Renal cortical epithelial cell (primary cell): ENCODE measurements around the gene SMLR1. TPM values are rescaled to one million over a fixed set of nuclear protein-coding genes. Genes with fewer than 3 reads are reported as not detected.
A peak's percentile ranks its signal among the peaks of the same experiment; 100 is the strongest.

ENCODE experiments used
- DNase-seq: peaks from one replicate; pipeline ENCODE4 v3.0.0-alpha.2; 2011; ENCODE audit warnings: low read depth
- total RNA-seq: library from RNA; depleted of rRNA; stranded (reverse); fragments of >200 nt; gene quantifications from 2 replicates; pipeline ENCODE4 v1.2.3, GENCODE V29; 2014

The SMLR1 gene
- total RNA-seq, 1 donor from 2014 or later, result not detected

DNA sequence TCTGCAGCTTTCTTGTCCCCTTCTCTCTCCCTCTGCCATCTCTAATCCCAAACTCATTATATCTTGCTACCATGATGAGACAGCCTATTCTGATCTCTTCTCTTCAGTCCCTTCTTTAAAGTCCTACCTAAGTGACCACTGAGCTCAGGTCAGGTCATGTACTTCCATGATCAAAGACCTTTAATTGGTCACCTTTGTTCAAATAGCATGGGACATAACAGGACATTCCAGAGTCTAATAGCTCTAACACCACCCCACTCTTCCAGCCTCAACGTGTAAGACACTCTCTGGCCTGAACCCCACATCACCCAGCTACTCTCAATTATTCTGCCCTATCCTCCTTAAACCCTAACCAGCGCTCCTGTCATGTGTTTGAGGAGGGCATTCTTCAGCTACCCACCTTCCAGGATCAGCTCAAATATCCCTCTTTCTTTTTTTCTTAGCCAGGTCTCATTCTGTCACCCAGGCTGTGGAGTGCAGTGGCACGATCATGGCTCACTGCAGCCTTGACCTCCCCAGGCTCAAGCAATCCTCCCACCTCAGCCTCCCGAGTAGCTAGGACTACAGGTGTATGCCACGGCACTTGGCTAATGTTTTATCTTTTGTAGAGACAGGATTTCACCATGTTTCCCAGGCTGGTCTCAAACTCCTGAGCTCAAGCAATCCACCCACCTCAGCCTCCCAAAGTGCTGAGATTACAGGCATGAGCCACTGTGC, 2.1 kb upstream of the SMLR1 start:
- no peak for DNase-seq

- no peak for DNase-seq
Measured at GRCh38 chr6:130825772-130826441, 1.3 kb upstream of the SMLR1 start.

DNA sequence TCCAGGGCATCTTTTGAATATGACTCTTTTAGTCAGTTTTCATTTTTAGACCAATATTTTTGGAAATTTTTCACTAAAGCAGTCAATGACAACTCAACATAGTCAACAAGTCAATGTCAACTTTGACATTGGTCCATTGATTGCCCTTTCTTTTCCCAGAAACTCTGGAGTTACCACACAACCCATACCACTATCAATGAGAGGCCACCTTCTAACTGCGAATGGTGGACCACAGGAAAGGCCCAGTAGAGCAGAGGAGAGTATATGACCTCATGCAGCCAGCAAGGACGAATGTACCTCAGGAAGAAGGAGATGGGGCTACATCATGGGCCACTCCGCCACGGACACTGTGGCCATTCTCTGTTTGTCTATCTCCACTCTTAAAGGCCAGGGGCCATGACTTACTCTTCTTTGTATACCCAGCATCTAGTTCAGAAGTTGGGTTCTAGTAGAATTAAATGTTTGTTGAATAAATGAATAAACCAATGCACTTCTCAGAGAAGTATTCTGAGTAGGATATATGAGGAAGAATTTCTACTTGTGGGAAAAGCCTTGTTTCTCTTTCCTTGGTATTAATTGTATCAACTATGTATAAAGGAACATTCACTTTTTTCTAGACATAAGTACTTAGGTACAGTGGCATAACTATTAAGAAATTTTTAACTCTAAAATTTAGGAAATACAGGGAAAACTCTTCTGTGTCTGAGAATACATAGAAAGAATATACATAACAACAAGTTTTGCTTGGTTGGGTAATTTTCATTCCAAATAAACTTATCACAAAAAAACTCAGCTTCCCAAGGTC, 562 bp upstream of the SMLR1 start:
- no peak for DNase-seq

DNA sequence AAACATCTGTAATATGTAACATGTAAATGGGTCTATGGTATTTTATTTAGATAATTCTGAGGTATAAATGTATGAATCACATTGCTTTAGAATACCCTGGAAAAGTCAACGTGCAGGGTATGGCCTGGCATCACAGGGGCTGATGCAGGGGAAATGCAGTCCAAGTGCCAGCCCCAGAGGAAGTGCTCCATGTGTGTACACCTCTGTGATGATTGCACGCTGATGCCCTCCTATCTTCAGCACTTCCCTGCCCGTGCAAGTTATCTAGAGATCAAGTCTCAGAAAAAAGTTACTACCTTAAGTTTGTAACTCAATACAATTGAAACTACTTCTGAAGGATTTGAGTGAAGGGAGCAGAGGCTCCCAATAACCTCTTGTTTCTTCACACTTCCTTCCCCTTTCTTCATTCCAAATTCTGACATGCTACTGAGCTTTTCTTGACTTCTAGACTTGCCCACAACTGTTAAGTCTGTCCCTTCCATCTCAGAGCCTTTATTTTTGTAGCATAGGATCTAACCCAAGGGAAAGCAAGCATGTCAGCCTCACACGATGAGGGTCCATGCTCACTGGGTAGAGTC, 2.2 kb downstream of the SMLR1 start:
- no peak for DNase-seq

DNA sequence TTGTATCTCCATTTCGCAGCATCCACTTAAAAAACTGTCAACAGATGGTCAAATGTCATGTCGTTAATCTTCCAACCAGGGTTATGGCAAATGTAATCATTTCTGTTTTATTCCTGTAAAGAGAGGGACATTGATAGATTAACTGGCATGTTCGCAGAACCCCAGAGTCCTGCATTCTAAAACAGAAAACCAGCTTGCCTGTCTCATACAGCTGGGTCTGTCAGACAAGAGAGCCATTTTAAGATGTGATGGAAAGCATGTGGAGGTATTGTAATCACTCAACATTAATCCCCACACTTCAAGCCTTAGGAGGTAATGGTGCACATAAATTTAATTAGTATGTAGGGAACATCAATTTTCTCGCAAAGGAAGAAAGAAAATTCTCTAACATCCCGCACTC, 4.4 kb downstream of the SMLR1 start:
- no peak for DNase-seq

GRCh38 chr6:130833569-130833968, 6.4 kb downstream of the SMLR1 start:
- DNase-seq, result no peak

GRCh38 chr6:130834482-130835251, 7.5 kb downstream of the SMLR1 start:
- no peak for DNase-seq

GRCh38 chr6:130836055-130836640, 8.9 kb downstream of the SMLR1 start:
- no peak for DNase-seq

GRCh38 chr6:130837067-130837466, 9.9 kb downstream of the SMLR1 start:
- no peak for DNase-seq

DNA sequence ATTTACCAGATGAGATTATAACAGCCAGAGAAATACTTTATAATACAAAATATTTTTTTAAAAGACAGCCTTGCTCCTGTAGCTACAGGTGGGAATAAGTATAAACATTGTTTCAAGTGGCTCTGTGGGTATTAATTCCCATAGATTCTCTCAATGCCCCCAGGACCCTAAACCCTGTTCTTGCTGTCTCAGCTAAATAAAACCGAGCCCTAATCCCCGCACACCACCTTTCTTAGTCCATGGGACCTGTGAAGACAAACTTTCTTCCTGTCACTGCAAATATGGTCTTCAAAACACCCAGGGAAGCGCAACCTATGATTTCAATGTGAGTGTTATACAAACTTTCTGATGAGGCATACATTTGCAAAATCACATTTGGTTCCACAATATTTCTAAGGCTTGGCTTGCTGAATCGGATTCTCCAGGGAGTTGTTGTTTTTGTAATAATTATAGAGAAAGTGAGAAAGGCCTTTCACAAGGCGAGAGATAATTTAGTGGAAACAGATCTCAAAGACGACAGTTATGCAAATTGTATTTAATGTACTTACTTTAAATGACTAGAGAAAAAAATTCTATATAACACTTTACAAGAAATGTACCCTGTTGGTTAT, 11.1 kb downstream of the SMLR1 start:
- DNase-seq, result no peak

- DNase-seq, result no peak
Measured at GRCh38 chr6:130838951-130839350, 11.7 kb downstream of the SMLR1 start.

GRCh38 chr6:130839379-130839778, 12.2 kb downstream of the SMLR1 start:
- DNase-seq, result no peak

- peak; percentile 22 for DNase-seq
Measured at GRCh38 chr6:130840050-130840449, 12.8 kb downstream of the SMLR1 start.

GRCh38 chr6:130841128-130841728, 14.0 kb downstream of the SMLR1 start:
- DNase-seq, result no peak

DNA sequence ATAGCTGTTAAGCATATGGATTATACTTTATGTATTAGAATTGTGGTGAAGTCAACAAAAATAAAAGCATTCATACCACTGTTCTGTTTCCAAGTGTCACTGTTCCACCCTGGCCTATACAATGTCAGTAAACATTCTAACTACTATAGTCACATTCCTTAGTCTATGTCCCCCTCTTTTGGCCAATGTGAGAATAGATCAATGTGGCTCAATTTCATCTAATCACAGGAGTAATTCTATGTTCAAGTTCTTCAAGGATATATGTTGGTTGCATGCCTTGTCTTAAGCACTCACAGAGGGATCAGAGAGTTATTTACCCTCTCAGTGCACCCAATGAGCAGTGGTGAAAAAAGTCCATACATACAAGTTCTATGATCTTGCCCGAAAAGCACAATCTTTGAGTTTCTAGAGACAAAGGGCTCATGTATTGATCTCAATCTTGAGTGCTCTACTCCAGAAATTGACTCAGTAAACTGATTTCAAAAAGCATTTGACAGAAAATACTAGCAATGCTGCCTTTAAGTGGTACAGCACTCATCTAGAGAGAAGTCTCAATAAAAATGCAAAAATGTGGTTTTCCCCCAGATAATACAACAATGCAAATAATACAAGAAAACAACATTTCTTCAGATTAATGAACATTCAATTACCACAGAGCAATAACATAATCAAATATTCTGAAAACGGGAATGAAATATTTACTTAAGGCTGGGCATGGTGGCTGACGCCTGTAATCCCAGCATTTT, 16.5 kb downstream of the SMLR1 start:
- DNase-seq, result peak; percentile 26

DNA sequence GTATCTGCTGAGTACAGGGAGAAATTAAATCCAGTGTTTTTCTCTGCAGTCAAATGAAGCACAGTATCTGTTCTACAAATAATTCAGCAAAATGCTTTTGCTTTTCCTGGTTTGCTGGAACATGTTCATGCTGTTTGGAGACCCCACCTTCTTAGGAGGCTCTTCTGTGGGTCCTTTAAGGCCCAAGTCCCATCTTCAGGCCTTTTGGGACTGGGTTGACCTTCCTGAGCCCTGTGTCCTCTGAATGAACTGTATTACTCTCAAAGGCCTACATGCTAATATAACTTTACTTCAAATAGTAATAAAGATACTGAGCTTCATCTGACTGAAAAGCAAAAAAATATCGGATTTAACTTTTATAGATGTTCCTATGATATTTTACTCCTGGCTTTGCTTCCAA, 19.3 kb downstream of the SMLR1 start:
- no peak for DNase-seq

- DNase-seq, result no peak
Measured at GRCh38 chr6:130847001-130847910, 20.1 kb downstream of the SMLR1 start.

- no peak for DNase-seq
Measured at GRCh38 chr6:130848945-130849344, 21.7 kb downstream of the SMLR1 start.

DNA sequence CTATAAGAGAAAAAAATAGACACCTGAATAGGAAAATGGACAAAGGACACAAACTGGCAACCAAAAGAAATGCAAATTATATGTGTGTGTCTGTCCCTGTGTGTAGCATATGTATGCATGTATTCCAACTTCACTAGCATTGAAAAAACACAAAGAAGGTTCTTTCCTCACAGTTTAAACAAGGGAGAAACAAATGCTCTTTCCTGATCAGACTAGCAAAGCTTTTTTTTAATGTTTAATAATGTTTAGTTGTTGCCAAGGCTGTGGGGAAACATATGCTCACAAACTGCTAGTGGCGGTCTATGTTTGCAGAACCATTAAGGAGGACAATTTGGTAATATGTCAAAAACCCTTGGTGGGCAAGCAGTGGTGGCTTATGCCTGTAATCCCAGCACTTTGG, 22.4 kb downstream of the SMLR1 start:
- no peak for DNase-seq
